NCI-H2196 (cell line): ENCODE data around the gene METTL8.
A peak's percentile ranks its signal among the peaks of the same experiment; 100 is the strongest.
"Not testable (repeated sequence)": the region's sequence is repeated elsewhere in the genome, so short reads cannot be mapped to it uniquely, and the experiment has no call there.

Experiments used
- DNase-seq: peaks from one replicate; lab custom pipeline; 2025; ENCODE audit not compliant: unreplicated experiment; lab: John Stamatoyannopoulos, UW

Gene METTL8

GRCh38 chr2:171316755-171317337 is 116.9 kb downstream of the METTL8 start:
- no peak for DNase-seq

GRCh38 chr2:171316220-171316619 is 117.6 kb downstream of the METTL8 start:
- DNase-seq: no peak

GRCh38 chr2:171315781-171316180 is 118.0 kb downstream of the METTL8 start:
- DNase-seq: no peak

- DNase-seq: not testable (repeated sequence)
These were observed 121.6 kb downstream of the METTL8 start for GRCh38 chr2:171312182-171312581.

GRCh38 chr2:171311589-171311988 is 122.2 kb downstream of the METTL8 start:
- DNase-seq: not testable (repeated sequence)

- DNase-seq: no peak
These were observed 122.9 kb downstream of the METTL8 start for GRCh38 chr2:171310889-171311288.

GRCh38 chr2:171309455-171310286 is 124.1 kb downstream of the METTL8 start:
- no peak for DNase-seq

GRCh38 chr2:171308280-171309054 is 125.3 kb downstream of the METTL8 start:
- no peak for DNase-seq

GRCh38 chr2:171307560-171307959 is 126.2 kb downstream of the METTL8 start:
- DNase-seq: no peak

- no peak for DNase-seq
These were observed 135.8 kb downstream of the METTL8 start for GRCh38 chr2:171297956-171298355.

- DNase-seq: no peak
These were observed 139.2 kb downstream of the METTL8 start for GRCh38 chr2:171294608-171295007.

- DNase-seq: no peak
These were observed 140.1 kb downstream of the METTL8 start for GRCh38 chr2:171293661-171294060.

GRCh38 chr2:171289991-171290390 is 143.8 kb downstream of the METTL8 start:
- no peak for DNase-seq

GRCh38 chr2:171289316-171289715 is 144.5 kb downstream of the METTL8 start:
- DNase-seq: no peak

- peak; percentile 10 for DNase-seq
These were observed 146.2 kb downstream of the METTL8 start for GRCh38 chr2:171287611-171288010.

GRCh38 chr2:171287036-171287571 is 146.7 kb downstream of the METTL8 start:
- DNase-seq: no peak

GRCh38 chr2:171281110-171281509 is 152.7 kb downstream of the METTL8 start:
- DNase-seq: no peak

GRCh38 chr2:171279983-171280790 is 153.6 kb downstream of the METTL8 start:
- no peak for DNase-seq

GRCh38 chr2:171274757-171275156 is 159.0 kb downstream of the METTL8 start:
- no peak for DNase-seq

- DNase-seq: peak; percentile 62
These were observed 161.8 kb downstream of the METTL8 start for GRCh38 chr2:171271971-171272436.

GRCh38 chr2:171271386-171271785 is 162.4 kb downstream of the METTL8 start:
- DNase-seq: no peak
